22Rv1 (cell line): ENCODE measurements around the gene TMEM95.
"Not testable (repeated sequence)": the region's sequence is repeated elsewhere in the genome, so short reads cannot be mapped to it uniquely, and the experiment has no call there.

Source experiments
- ZFX ChIP-seq: fragments of 450-650 bp; IDR thresholded peaks from 2 replicates; pipeline ENCODE4 v1.6.1; 2017; ENCODE audit warnings: antibody characterized with exemption, borderline replicate concordance
- TF ChIP-seq, protein P1 (sequence below): fragments of 450-650 bp; IDR thresholded peaks from 2 replicates; pipeline ENCODE4 v1.5.1; 2017; ENCODE audit warnings: mild to moderate bottlenecking

DNA sequence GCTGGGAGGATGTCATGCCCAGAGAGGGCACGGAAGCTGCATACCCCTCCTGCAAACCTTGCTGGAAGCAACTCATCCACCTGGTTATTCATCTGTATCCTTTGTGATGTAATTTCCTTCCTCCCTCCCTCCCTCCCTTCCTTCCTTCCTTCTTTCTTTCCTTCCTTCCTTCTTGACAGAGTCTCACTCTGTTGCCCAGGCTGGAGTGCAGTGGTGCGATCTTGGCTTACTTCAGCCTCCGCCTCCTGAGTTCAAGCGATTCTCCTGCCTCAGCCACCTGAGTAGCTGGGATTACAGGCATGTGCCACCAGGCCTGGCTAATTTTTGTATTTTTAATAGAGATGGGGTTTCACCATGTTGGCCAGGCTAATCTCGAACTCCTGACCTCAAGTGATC, 13.6 kb downstream of the TMEM95 start:
- TF ChIP-seq, protein P1, sequence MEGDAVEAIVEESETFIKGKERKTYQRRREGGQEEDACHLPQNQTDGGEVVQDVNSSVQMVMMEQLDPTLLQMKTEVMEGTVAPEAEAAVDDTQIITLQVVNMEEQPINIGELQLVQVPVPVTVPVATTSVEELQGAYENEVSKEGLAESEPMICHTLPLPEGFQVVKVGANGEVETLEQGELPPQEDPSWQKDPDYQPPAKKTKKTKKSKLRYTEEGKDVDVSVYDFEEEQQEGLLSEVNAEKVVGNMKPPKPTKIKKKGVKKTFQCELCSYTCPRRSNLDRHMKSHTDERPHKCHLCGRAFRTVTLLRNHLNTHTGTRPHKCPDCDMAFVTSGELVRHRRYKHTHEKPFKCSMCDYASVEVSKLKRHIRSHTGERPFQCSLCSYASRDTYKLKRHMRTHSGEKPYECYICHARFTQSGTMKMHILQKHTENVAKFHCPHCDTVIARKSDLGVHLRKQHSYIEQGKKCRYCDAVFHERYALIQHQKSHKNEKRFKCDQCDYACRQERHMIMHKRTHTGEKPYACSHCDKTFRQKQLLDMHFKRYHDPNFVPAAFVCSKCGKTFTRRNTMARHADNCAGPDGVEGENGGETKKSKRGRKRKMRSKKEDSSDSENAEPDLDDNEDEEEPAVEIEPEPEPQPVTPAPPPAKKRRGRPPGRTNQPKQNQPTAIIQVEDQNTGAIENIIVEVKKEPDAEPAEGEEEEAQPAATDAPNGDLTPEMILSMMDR, result not testable (repeated sequence)
- not testable (repeated sequence) for TF ChIP-seq ZFX
